ENCODE data around the gene PGS1. TPM values are rescaled to one million over a fixed set of nuclear protein-coding genes. Genes with fewer than 3 reads are reported as not detected.

The PGS1 gene
- total RNA-seq, 1 donor from 2014 or later = 50.2 TPM

DNA sequence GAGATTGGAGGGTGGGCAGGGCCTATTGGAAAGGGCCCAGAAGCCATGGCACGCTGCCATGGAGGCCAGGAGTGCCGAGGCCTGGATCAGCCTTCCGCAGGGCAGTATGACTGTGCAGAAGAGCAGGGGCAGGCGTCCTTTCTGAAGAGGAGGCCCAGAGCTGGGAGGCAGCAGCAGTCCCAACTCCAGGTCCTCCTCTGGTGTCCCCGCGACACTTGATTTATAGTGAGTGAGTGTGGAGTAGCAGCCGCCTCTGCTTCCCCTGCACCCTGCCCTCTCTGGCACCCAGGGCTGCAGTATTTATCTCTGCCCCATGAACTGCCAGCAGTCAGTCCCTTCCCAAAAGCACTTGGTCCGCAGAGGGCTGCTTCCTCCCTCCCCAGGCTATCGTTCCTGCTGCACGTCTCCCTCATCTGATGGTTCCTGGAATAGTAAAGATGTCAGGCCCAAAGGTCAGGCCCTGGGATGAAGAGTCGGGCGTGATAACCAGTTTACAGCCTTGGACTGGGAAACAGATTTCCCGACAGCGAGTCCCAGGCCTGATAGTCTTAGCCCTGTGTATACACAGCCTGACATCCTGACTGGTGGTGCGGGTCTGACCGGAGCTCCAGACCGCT, 32.9 kb downstream of the PGS1 start:
- Mint-ChIP-seq H3K4me1 (ENCODE audit: low read depth, unreplicated experiment) (peaks cover 51% of the 10 kb centered on the region), H3K27ac (ENCODE audit: unreplicated experiment) (no peak overlapping the region), H3K27me3 (ENCODE audit: unreplicated experiment) (peaks cover 8% of the 10 kb centered on the region), H3K4me3 (ENCODE audit: unreplicated experiment) (no peak overlapping the region), H3K9me3 (ENCODE audit: unreplicated experiment) (no peaks in the 10 kb centered on the region), H3K36me3 (ENCODE audit: unreplicated experiment) (no peaks in the 10 kb centered on the region)
- TF ChIP-seq, protein P1, sequence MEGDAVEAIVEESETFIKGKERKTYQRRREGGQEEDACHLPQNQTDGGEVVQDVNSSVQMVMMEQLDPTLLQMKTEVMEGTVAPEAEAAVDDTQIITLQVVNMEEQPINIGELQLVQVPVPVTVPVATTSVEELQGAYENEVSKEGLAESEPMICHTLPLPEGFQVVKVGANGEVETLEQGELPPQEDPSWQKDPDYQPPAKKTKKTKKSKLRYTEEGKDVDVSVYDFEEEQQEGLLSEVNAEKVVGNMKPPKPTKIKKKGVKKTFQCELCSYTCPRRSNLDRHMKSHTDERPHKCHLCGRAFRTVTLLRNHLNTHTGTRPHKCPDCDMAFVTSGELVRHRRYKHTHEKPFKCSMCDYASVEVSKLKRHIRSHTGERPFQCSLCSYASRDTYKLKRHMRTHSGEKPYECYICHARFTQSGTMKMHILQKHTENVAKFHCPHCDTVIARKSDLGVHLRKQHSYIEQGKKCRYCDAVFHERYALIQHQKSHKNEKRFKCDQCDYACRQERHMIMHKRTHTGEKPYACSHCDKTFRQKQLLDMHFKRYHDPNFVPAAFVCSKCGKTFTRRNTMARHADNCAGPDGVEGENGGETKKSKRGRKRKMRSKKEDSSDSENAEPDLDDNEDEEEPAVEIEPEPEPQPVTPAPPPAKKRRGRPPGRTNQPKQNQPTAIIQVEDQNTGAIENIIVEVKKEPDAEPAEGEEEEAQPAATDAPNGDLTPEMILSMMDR (IDR thresholded peaks at IDR 0.05; ENCODE audit: partially characterized antibody, unreplicated experiment) = no peak
- no peak for DNase-seq

DNA sequence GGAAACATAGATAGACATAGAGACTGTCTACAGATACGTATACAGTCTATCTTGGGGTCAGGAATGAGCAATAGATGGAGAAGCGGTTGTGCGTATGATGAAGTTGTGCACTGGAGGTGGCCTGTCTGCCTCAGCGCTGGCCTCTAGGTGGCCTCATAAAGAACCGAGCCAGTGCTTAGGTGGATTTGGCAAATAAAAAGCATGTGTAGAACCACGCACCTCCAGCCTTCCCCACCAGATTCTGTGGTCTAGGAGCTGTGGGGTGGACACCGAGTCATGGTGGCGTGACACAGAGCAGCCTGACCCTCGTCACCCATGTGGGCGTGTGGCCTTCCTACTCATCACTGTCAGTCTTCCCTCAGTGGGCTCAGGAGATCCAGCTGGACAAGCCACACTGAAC, 34.0 kb downstream of the PGS1 start:
- peak; percentile 41 for DNase-seq
- Mint-ChIP-seq H3K27ac (ENCODE audit: unreplicated experiment) (peak overlapping the region; percentile 34), H3K4me1 (ENCODE audit: low read depth, unreplicated experiment) (peaks cover 57% of the 10 kb centered on the region), H3K27me3 (ENCODE audit: unreplicated experiment) (peaks cover 8% of the 10 kb centered on the region), H3K9me3 (ENCODE audit: unreplicated experiment) (no peaks in the 10 kb centered on the region), H3K36me3 (ENCODE audit: unreplicated experiment) (no peaks in the 10 kb centered on the region), H3K4me3 (ENCODE audit: unreplicated experiment) (no peak overlapping the region)
- TF ChIP-seq, protein P1 (IDR thresholded peaks at IDR 0.05; ENCODE audit: partially characterized antibody, unreplicated experiment) = peak; percentile 65

DNA sequence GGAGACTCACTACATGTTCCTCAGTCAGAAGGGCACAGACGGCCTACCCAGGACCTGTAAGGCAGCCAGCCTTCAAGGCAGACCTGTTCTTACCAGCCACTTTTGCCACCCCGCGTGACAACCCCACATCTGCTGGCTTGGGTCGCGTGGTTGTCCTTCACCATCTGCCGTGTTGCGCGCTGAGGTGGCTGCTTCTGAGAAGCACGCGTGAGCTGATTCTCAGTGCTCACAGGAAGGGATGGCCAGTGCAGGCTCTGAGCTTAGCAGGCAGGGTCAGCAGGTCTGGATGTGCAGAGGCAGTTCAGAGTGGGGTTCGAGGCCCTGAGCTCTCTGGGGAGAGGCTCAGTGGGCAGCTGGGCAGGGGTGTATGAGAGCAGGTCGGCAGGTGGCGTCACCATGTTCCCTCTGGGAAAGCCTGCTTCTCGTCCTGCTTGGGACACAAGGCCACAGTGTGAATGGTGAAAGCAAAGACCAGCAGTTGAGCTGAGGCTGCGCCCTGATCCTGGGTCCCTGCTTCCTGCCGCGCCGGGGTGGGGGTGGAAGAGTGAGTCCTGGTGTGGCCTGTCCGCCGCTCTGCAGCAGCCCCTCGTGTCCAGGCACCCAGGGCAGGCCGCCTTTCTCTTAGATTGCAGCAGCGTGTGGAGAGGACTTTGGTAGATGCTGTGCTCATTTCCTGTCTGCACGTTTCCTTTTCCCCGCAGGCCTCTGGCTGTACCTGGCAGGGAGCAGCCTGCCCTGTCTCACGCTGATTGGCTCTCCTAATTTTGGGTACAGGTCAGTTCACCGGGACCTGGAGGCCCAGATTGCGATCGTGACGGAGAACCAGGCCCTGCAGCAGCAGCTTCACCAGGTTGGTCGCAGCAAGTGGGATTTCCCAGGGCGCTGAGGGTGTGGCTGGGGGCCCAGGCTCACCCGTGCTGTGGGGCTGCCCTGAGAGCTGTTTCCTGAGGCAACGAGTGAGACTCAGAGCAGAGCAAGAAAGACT, 36.0 kb downstream of the PGS1 start:
- H3K4me1 Mint-ChIP-seq (ENCODE audit: low read depth, unreplicated experiment) = peaks cover 50% of the 10 kb centered on the region
- H3K27ac Mint-ChIP-seq (ENCODE audit: unreplicated experiment) = peak overlapping the region; percentile 75
- no peak for DNase-seq
- H3K9me3 Mint-ChIP-seq (ENCODE audit: unreplicated experiment) = no peaks in the 10 kb centered on the region
- H3K36me3 Mint-ChIP-seq (ENCODE audit: unreplicated experiment) = no peaks in the 10 kb centered on the region
- TF ChIP-seq, protein P1 (IDR thresholded peaks at IDR 0.05; ENCODE audit: partially characterized antibody, unreplicated experiment) = no peak
- peaks cover 8% of the 10 kb centered on the region for H3K27me3 Mint-ChIP-seq (ENCODE audit: unreplicated experiment)
- no peak overlapping the region for H3K4me3 Mint-ChIP-seq (ENCODE audit: unreplicated experiment)

DNA sequence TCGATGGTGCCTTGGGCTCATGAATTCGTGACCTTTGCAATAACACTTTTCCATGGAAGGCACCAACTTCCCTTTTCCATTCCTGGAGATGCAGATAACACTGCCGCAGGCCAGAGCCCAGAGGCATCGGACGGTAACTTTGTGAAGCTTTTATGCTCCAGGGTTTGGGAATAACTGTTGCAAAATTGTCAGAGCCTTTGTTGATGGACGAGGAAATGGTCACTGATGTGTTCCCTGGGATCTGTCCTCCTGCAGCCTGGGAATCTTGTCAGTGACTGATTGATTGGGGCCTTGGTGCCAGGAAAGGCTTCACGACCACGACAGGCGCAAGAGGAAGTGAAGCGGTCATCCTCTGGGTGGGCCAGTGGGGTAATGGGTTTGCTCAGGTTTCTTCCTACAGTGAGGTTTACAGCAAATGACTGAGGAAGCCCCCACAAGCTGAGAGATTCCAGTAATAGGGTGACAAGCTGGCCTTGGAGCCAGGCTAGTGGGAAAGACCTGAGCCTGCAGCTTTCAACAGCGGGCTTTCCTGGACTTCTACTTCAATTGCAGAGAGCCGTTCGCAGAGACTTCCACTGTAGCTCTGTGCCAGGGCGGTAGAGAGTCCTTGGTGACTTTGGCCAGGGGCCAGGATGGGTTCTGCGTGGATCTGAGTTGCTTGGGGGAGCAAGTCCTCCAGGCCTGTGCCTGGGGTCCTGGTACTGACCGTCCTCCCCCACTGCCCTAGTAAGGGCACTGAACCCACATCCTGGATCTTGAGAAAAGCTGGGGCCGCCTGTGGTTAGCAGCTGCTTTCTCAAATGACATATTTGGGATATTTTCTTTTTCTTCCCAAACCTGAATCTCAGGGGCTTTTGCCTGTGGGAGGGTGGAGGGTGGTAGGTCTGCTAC, 37.6 kb downstream of the PGS1 start:
- H3K36me3 Mint-ChIP-seq (ENCODE audit: unreplicated experiment) = peaks cover 6% of the 10 kb centered on the region

More for the DNA sequence above, 37.6 kb downstream of the PGS1 start:
- Mint-ChIP-seq H3K9me3 (ENCODE audit: unreplicated experiment) (peaks cover 5% of the 10 kb centered on the region), H3K4me3 (ENCODE audit: unreplicated experiment) (no peak overlapping the region), H3K4me1 (ENCODE audit: low read depth, unreplicated experiment) (peaks cover 57% of the 10 kb centered on the region), H3K27me3 (ENCODE audit: unreplicated experiment) (peaks cover 11% of the 10 kb centered on the region), H3K27ac (ENCODE audit: unreplicated experiment) (no peak overlapping the region)
- no peak for DNase-seq
- TF ChIP-seq, protein P1 (IDR thresholded peaks at IDR 0.05; ENCODE audit: partially characterized antibody, unreplicated experiment) = no peak

Data from glutamatergic neuron (in vitro differentiated cells).